ELR (cell line): Measurements from ENCODE around the gene CACNA1D.
A peak's percentile ranks its signal among the peaks of the same experiment; 100 is the strongest.

Experiments used
- DNase-seq: peaks from one replicate; pipeline ENCODE4 v3.0.0-alpha.2; 2015; ENCODE audit warnings: low read depth

The CACNA1D gene

DNA sequence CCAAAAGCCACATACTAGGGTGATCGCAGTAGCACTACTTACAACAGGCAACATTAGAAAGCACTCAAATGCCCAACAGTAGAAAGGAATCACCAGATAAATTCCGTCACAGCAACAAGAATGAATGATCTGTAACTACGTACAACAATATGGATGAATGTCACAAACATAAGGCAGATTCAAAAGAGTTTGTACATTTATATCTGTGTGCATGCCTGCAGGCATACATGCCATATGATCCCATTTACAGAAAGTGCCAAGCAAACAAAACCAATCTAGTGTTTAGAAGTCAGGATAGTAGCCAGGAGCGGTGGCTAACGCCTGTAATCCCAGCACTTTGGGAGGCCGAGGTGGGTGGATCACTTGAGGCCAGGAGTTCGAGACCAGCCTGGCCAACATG lies 355.5 kb downstream of the CACNA1D start:
- DNase-seq = no peak

DNA sequence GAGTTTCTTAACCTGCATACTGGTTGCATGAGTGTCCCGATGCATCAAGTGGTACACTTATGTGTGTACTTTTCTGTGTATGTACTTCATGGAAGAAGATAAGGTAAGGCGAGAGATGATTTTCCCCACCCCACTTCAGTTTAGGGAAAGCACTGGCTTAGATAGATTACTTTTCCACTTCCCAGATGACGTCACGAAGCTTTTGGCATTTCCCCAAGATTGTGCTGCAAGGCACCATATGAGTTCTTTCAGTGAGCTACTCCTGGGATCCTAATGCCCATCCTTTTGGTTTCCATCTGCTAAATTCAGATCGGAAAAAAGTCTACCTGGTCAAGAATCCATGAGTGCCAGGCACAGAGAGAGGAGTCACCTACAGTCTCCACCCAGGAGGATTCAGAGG lies 356.5 kb downstream of the CACNA1D start:
- peak; percentile 13 for DNase-seq

DNA sequence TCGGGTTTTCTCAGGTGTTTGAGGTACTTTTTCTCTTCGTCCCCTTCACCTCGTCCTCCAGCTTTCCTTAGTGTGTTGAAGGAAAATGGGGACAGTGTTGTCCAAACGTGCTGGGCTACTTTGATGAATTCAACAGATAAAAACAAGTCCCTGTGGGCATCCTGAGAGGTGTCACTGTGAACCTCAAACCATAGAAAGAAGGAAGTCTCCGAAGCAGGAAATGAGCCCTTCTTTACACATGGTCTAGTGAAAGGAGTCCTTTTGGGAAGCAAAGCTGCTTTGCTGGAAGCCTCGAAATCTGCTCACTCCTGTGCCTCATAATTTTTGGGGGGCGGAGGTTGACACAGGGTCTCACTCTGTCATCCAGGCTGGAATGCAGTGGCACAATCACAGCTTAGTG lies 362.6 kb downstream of the CACNA1D start:
- DNase-seq = no peak

DNA sequence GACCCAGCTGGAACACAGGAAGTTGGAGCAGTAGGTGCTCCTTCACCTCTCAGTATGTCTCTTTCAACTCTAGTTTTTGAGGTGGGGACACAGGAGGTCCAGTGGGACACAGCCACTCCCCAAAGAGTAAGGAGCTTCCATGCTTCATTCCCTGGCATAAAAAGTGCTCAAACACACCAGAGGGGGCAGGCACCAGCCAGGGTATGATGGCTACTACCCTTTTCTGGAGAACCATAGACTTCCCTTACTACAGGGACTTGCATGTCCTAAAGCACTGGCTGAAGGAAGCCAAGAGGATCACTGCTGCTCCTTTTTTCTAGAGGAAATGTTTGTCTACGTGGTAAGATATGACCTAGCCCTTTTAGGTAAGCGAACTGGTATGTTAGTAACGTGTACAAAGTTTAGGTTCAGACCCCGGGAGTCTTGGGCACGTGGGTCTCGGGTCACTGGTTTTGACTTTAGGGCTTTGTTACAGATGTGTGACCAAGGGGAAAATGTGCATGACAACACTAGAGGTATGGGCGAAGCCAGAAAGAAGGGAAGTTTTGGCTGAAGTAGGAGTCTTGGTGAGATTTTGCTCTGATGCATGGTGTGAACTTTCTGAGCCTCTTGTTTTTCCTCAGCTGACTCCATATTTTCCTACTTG lies 363.8 kb downstream of the CACNA1D start:
- DNase-seq = no peak

DNA sequence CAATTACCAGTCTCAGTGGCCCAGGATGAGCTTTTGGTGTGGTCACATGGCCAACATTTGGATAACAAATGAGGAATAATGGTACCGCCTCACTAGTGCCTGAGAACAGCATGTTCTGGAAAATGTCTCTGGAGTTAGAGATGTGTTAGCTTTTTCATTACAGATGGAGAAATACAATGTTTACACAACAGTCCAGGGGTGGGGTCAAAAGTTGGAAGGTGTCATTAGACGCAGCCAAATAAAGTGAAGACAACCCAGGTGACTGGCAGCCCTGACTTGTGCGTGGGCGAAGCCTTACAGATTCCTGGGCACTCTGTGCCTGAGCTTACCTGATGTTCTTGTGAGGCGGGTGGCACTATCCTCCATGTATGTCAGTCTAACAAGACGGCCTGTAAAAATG lies 364.8 kb downstream of the CACNA1D start:
- no peak for DNase-seq

DNA sequence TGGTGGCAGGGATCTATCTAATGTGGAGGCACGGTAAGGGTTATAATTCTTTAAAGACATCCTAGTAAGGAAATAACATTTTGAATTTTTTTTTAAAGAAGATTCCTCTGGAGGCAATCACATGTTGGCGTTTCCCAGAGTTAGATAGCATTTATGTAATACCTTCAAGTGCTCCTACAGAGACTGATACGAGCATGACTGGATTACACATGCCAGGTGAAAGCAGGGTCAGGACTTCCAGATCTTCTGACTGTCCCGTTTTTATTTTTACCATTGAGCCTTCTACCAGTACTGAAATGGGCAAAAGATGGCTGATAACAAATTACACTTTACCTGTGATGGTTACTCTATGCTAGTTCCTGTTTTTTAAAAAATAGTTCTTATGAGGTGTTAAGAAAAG lies 365.8 kb downstream of the CACNA1D start:
- DNase-seq = no peak

DNA sequence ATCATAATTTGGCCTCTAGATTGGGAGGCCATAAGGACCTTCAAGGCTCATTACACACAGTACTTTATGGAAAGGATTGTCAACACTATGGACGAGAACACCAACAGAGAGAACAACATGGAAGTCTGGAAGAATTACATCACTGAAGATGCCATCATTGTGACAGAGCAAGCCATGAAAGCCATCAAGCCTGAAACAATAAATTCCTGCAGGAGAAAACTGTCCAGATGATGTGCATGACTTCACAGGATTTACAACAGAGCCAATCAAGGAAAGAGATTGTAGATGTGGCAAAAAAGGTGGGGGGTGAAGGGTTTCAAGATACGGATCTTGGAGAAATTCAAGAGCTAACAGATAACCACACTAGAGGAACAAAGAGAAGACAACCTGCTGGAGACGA lies 367.8 kb downstream of the CACNA1D start:
- no peak for DNase-seq

DNA sequence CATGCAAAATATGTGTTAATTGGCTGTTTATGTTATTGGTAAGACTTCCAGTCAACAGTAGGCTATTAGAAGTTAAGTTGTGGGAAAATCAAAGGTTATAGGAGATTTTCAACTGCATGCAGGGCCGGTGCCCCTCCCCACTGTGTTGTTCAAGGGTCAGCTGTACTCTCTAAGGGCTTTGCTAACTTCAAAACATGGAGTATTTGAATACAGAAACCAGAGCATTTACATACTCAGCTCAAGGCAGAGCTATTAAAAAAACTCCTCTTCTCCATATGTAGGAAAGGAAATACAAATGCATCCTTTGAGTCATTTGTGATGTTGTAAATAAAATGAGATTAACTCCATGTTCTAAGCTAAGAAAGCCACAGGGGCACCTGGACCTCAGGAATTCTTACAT lies 368.7 kb downstream of the CACNA1D start:
- DNase-seq = no peak
